NCI-H187 (cell line): ENCODE data around the gene TSKU.
"Not testable (repeated sequence)": the region's sequence is repeated elsewhere in the genome, so short reads cannot be mapped to it uniquely, and the experiment has no call there.

Experiments
- DNase-seq, 2 experiments: peaks; one replicate each; lab custom pipeline; 2025; lab: John Stamatoyannopoulos, UW

Gene TSKU

GRCh38 chr11:76824980-76825725 lies 42.0 kb downstream of the TSKU start:
- DNase-seq = no peak

GRCh38 chr11:76825726-76826396 lies 42.7 kb downstream of the TSKU start:
- no peak for DNase-seq

- not testable (repeated sequence) for DNase-seq
Measured at GRCh38 chr11:76826508-76826907, 43.4 kb downstream of the TSKU start.

GRCh38 chr11:76827005-76827404 lies 43.8 kb downstream of the TSKU start:
- DNase-seq = not testable (repeated sequence)

GRCh38 chr11:76830639-76831327 lies 47.6 kb downstream of the TSKU start:
- no peak for DNase-seq

GRCh38 chr11:76831686-76832310 lies 48.6 kb downstream of the TSKU start:
- no peak for DNase-seq

- no peak for DNase-seq
Measured at GRCh38 chr11:76832361-76832760, 49.2 kb downstream of the TSKU start.

GRCh38 chr11:76834151-76834550 lies 51.0 kb downstream of the TSKU start:
- no peak for DNase-seq

GRCh38 chr11:76835036-76835435 lies 51.9 kb downstream of the TSKU start:
- DNase-seq = no peak

- no peak for DNase-seq
Measured at GRCh38 chr11:76835928-76836612, 52.9 kb downstream of the TSKU start.

- DNase-seq = no peak
Measured at GRCh38 chr11:76836613-76837291, 53.6 kb downstream of the TSKU start.

GRCh38 chr11:76837696-76838677 lies 54.8 kb downstream of the TSKU start:
- DNase-seq = no peak

- DNase-seq = no peak
Measured at GRCh38 chr11:76838678-76839068, 55.5 kb downstream of the TSKU start.

GRCh38 chr11:76839311-76839710 lies 56.2 kb downstream of the TSKU start:
- no peak for DNase-seq

- DNase-seq = no peak
Measured at GRCh38 chr11:76841923-76842452, 58.8 kb downstream of the TSKU start.

- DNase-seq = no peak
Measured at GRCh38 chr11:76843907-76844306, 60.8 kb downstream of the TSKU start.

- DNase-seq = no peak
Measured at GRCh38 chr11:76844511-76844910, 61.4 kb downstream of the TSKU start.

GRCh38 chr11:76845069-76845468 lies 61.9 kb downstream of the TSKU start:
- DNase-seq = no peak

- DNase-seq = no peak
Measured at GRCh38 chr11:76846441-76846840, 63.3 kb downstream of the TSKU start.
